Measurements from ENCODE around the gene AGL.

- TF ChIP-seq EZH2 (IDR thresholded peaks at IDR 0.05) (no peak), EZH2phosphoT487 (IDR thresholded peaks at IDR 0.05) (no peak), CTCF (IDR thresholded peaks at IDR 0.05) (no peak)
These were observed 2.5 kb downstream of the AGL start for GRCh38 chr1:99852648-99853047.

All from neural progenitor cell (in vitro differentiated cells).